DOHH2 (cell line): ENCODE results near the gene MYO9A.

Experiments used
- H3F3A ChIP-seq: fragments of 200-600 bp; sonication (generic), shearing (Covaris generic); 2 replicates; pipeline ENCODE4 v1.6.0; 2016; ENCODE audit warnings: antibody characterized with exemption, mild to moderate bottlenecking; ENCODE audit not compliant: control insufficient read depth, insufficient read depth
- H3K27ac ChIP-seq: fragments of 200-600 bp; sonication (generic); 2 replicates; pipeline ENCODE4 v1.5.1; 2014; ENCODE audit warnings: low read depth, mild to moderate bottlenecking, low read length, moderate library complexity
- H3K27me3 ChIP-seq: fragments of 200-600 bp; sonication (generic); 2 replicates; pipeline ENCODE4 v1.6.1; 2014; ENCODE audit warnings: mild to moderate bottlenecking, low read length, mixed read lengths; ENCODE audit not compliant: control insufficient read depth
- H3K36me3 ChIP-seq: fragments of 200-600 bp; sonication (generic); 2 replicates; pipeline ENCODE4 v1.6.1; 2014; ENCODE audit warnings: mild to moderate bottlenecking, low read length, moderate library complexity, mixed read lengths; ENCODE audit not compliant: control insufficient read depth
- H3K4me1 ChIP-seq: fragments of 200-600 bp; sonication (generic); 2 replicates; pipeline ENCODE4 v1.6.1; 2014; ENCODE audit warnings: mild to moderate bottlenecking, low read length, mixed read lengths; ENCODE audit not compliant: control insufficient read depth
- H3K4me2 ChIP-seq: fragments of 200-600 bp; sonication (generic); 2 replicates; pipeline ENCODE4 v1.6.0; 2014; ENCODE audit warnings: mild to moderate bottlenecking, low read length, moderate library complexity
- H3K4me3 ChIP-seq: fragments of 200-600 bp; sonication (generic); 2 replicates; pipeline ENCODE4 v1.5.1; 2014; ENCODE audit warnings: mild to moderate bottlenecking, low read length, mixed read lengths
- H3K79me2 ChIP-seq: fragments of 200-600 bp; sonication (generic); 2 replicates; pipeline ENCODE4 v1.6.1; 2014; ENCODE audit warnings: mild to moderate bottlenecking, low read length, mixed read lengths; ENCODE audit not compliant: control insufficient read depth
- H3K9me2 ChIP-seq: fragments of 200-600 bp; sonication (generic); replicated peaks from 2 replicates; pipeline ENCODE4 v1.6.1; 2014; ENCODE audit warnings: mild to moderate bottlenecking, low read length, mixed read lengths; ENCODE audit not compliant: control insufficient read depth
- H3K9me3 ChIP-seq: fragments of 200-600 bp; sonication (generic); 2 replicates; pipeline ENCODE4 v1.6.1; 2014; ENCODE audit warnings: antibody characterized with exemption, low read length, mixed read lengths; ENCODE audit not compliant: control insufficient read depth, insufficient read depth
- H4K20me1 ChIP-seq: fragments of 200-600 bp; sonication (generic); 2 replicates; pipeline ENCODE4 v1.6.0; 2014; ENCODE audit warnings: low read depth, mild to moderate bottlenecking, antibody characterized with exemption, low read length, moderate library complexity; ENCODE audit not compliant: control insufficient read depth, insufficient read depth
- CTCF ChIP-seq: fragments of 200-600 bp; sonication (generic); IDR thresholded peaks from one replicate; pipeline ENCODE4 v1.5.1; 2014; ENCODE audit warnings: antibody characterized with exemption, mild to moderate bottlenecking, low read depth, low read length; ENCODE audit not compliant: poor library complexity, severe bottlenecking
- EZH2phosphoT487 ChIP-seq: fragments of 200-600 bp; sonication (generic); IDR thresholded peaks from 2 replicates; pipeline ENCODE4 v1.6.1; 2017; ENCODE audit warnings: borderline replicate concordance, mild to moderate bottlenecking, antibody characterized with exemption, low read length, moderate library complexity, mixed read lengths

MYO9A gene

DNA sequence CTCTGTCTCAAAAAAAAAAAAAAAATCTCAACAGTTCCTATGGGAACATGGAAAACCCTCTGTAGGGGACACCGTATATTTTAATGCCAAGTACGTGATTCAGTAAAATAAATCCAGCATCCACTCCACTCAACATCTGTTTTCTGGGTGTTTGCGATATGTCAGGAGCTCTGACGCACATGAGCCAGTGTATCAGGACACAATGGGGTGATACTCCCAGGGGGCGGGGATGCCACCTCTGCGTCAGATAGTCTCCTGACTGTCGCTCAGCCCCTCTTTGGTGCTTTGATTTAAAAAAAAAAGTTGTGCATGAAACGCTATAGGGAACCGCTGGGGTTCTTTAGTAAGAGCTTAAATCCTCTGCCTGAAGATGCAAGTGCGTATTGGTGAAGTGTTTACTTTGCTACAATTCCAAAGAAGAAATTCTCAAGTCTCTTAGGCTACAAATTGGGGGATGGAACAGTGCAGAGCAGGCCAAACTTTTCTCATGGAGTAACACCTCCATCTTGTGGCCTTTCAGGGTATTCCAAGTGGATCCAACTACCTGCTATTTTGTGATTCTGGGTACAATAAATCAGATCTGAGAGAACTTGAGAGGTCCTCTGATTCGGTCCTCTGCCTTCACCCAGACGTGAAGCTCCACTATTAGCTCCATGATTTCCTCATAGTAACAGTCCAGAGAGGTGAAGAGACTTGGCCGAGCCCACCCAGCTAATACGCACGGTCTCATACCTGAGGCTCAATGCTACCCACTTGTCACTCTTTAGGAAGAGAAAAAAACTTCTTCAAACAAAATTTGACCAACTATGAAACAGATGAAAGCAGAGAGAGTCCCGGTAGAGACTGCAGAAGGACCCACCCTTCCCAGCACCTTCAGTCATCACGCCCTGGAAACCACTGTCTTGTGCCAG, 316.9 kb downstream of the MYO9A start:
- Histone ChIP-seq H3K36me3 (no peaks in the 10 kb centered on the region), H3K9me2 (no peaks in the 10 kb centered on the region), H3K4me1 (no peaks in the 10 kb centered on the region), H3K9me3 (no peaks in the 10 kb centered on the region), H3K79me2 (no peaks in the 10 kb centered on the region), H4K20me1 (no peaks in the 10 kb centered on the region), H3F3A (no peaks in the 10 kb centered on the region), H3K27ac (no peak overlapping the region), H3K4me2 (no peak overlapping the region), H3K4me3 (no peak overlapping the region), H3K27me3 (no peaks in the 10 kb centered on the region)
- TF ChIP-seq CTCF: peak; percentile 70
- TF ChIP-seq EZH2phosphoT487: no peak

- no peaks in the 10 kb centered on the region for H3K9me3 ChIP-seq
- H3K79me2 ChIP-seq: no peaks in the 10 kb centered on the region
- no peak overlapping the region for H3K4me2 ChIP-seq
- no peak overlapping the region for H3K27ac ChIP-seq
- no peaks in the 10 kb centered on the region for H3K9me2 ChIP-seq
- no peaks in the 10 kb centered on the region for H3F3A ChIP-seq
- TF ChIP-seq EZH2phosphoT487 (no peak), CTCF (no peak)
- no peaks in the 10 kb centered on the region for H3K36me3 ChIP-seq
- no peaks in the 10 kb centered on the region for H4K20me1 ChIP-seq
- H3K4me1 ChIP-seq: no peaks in the 10 kb centered on the region
- H3K27me3 ChIP-seq: no peaks in the 10 kb centered on the region
- no peak overlapping the region for H3K4me3 ChIP-seq
Observed at GRCh38 chr15:71800190-71800589, 317.8 kb downstream of the MYO9A start.

- no peaks in the 10 kb centered on the region for H3K79me2 ChIP-seq
- no peaks in the 10 kb centered on the region for H3K36me3 ChIP-seq
- no peak overlapping the region for H3K4me2 ChIP-seq
- no peaks in the 10 kb centered on the region for H3K9me3 ChIP-seq
- TF ChIP-seq CTCF (no peak), EZH2phosphoT487 (no peak)
- H3K27ac ChIP-seq: no peak overlapping the region
- no peaks in the 10 kb centered on the region for H3K9me2 ChIP-seq
- H4K20me1 ChIP-seq: no peaks in the 10 kb centered on the region
- no peak overlapping the region for H3K4me3 ChIP-seq
- H3K27me3 ChIP-seq: no peaks in the 10 kb centered on the region
- H3K4me1 ChIP-seq: no peaks in the 10 kb centered on the region
- no peaks in the 10 kb centered on the region for H3F3A ChIP-seq
Observed at GRCh38 chr15:71798641-71799040, 319.3 kb downstream of the MYO9A start.
